Heart right ventricle (tissue), 16 donors: ENCODE measurements around the gene TECPR1. TPM values are rescaled to one million over a fixed set of nuclear protein-coding genes. Genes with fewer than 3 reads are reported as not detected.

Experiments
- ATAC-seq, 8 donors: fragments of 200-7000 bp; cut with Tn5 transposase; one replicate each; pipeline ENCODE4 v1.9.1; 2020; ENCODE audit warnings: mild to moderate bottlenecking in 8 of 8, moderate library complexity in 8 of 8, moderate number of reproducible peaks in 1 of 8
- DNase-seq, 2 donors: peaks; one replicate each; pipeline ENCODE4 v3.0.0-alpha.2; 2020
- H3K27ac ChIP-seq, 10 donors: fragments of 200-600 bp; sonication (generic) in 2 of 10; one replicate each; pipeline versions ENCODE4 v1.5.0 to v1.8.0; 2020 to 2022; ENCODE audit warnings: mild to moderate bottlenecking in 3 of 10
- H3K27me3 ChIP-seq, 7 donors: fragments of 200-600 bp; one replicate each; pipeline ENCODE4 v1.8.0; 2021 to 2022; ENCODE audit warnings: mild to moderate bottlenecking in 2 of 7
- H3K36me3 ChIP-seq, 9 donors: fragments of 200-600 bp; sonication (generic) in 1 of 9; one replicate each; pipeline versions ENCODE4 v1.5.0 to v1.8.0; 2020 to 2022; ENCODE audit warnings: mild to moderate bottlenecking in 2 of 9
- H3K4me1 ChIP-seq, 9 donors: fragments of 200-600 bp; sonication (generic) in 1 of 9; one replicate each; pipeline versions ENCODE4 v1.5.0 to v1.8.0; 2020 to 2022; ENCODE audit warnings: mild to moderate bottlenecking in 4 of 9
- H3K4me3 ChIP-seq, 10 donors: fragments of 200-600 bp; sonication (generic) in 2 of 10; one replicate each; pipeline versions ENCODE4 v1.5.0 to v1.8.0; 2020 to 2022; ENCODE audit warnings: mild to moderate bottlenecking in 7 of 10, moderate library complexity in 2 of 10
- H3K9me3 ChIP-seq, 11 donors: fragments of 200-600 bp in 10 of 11; sonication (generic) in 2 of 11; one replicate each; pipeline versions ENCODE4 v1.5.0 to v1.8.0; 2013 to 2022; ENCODE audit warnings: mild to moderate bottlenecking in 2 of 11, control low read depth in 1 of 11, moderate library complexity in 1 of 11
- CTCF ChIP-seq, 9 donors: fragments of 200-600 bp; sonication (generic) in 2 of 9; IDR thresholded peaks; one replicate each; pipeline versions ENCODE4 v1.5.0 to v1.8.0; 2021 to 2022; ENCODE audit warnings: antibody characterized with exemption in 9 of 9, mild to moderate bottlenecking in 5 of 9, moderate library complexity in 1 of 9
- WGBS, 2 donors: extraction: QIAGEN DNeasy Blood & Tissue Kit; methylation state at CpG; one replicate each; pipeline ENCODE4 v1.1.7; 2013; ENCODE audit warnings: inconsistent platforms in 1 of 2; 5-methylcytosine and 5-hydroxymethylcytosine counted together
- intact Hi-C, 10 donors: fragments of 100-400 bp; cut with DNase I; formaldehyde crosslinking; loops; one replicate each; pipeline versions ENCODE4 v1.11.1 to v1.14.2; 2022
- polyA plus RNA-seq, 2 donors: library from polyadenylated mRNA; stranded (reverse); fragments of 200-250 nt; gene quantifications; one replicate each; pipeline ENCODE4 v1.2.3, GENCODE V29; 2013
- total RNA-seq, 10 donors: library from RNA; stranded (reverse); fragmentation: NEBNext Ultra II Directional in 3 of 10; extraction: Animal tissue kit (Norgen Biotek cat#: 25700) in 3 of 10; gene quantifications; one replicate each; pipeline versions ENCODE4 v1.2.1 to v1.2.4, GENCODE V29; 2021 to 2023
- donor health status: Arrhythmogenic right ventricular cardiomyopathy.
- donor health status: ischemic (EF 13 %, LVEDD 7.1; RV severe dilation, severe dysfunction).
- donor health status: healthy with polysubstance abuse.
- donor health status: DM: no; HTN: yes; CAD: no.
- donor health status: DM: no; HTN: no; CAD: no.
- donor health status: ischemic (EF 25% LVEDD 6.9; RV normal size, moderate dysfunction).
- donor health status: ischemic (EF 25% LVEDD 5.7; RV mildly dilated, moderate dysfunction).
- donor health status: healthy.
- donor health status: DM: yes; HTN: yes; CAD: no.
- donor health status: Ischemic cardiomyopathy.
- donor health status: ischemic (EF 35%, LVEDD 5.7; RV mildly dilated, moderate dysfunction).
- donor health status: nonischemic (EF 11% LVEDD 7.7; RV severe dilation, severe dysfunction).
- donor health status: DM: yes; HTN: yes; CAD: no.
- donor health status: PGD.
- donor health status: ischemic (EF 29% LVEDD 5.4; RV normal size, mild dysfunction).
- donor health status: nonischemic (EF 23%, LVEDD 6.1; RV moderate dilation, normal function).

Gene TECPR1
- total and polyA plus RNA-seq, 12 donors = 12.8 to 23.8 (median 15.4) TPM

GRCh38 chr7:98236355-98237185 is 15.5 kb downstream of the TECPR1 start:
- Histone ChIP-seq H3K36me3 (peaks cover 0 to 99% (median 19%) of the 10 kb centered on the region in 9 donors), H3K4me1 (no peaks in the 10 kb centered on the region), H3K27me3 (no peaks in the 10 kb centered on the region), H3K9me3 (no peaks in the 10 kb centered on the region), H3K27ac (no peak overlapping the region), H3K4me3 (no peak overlapping the region)
- no peak for TF ChIP-seq CTCF (IDR thresholded peaks at IDR 0.05)
- WGBS, 2 donors = 92 to 94% methylated on average over 25 of the region's 25 CpGs
- no peak for DNase-seq
- no peak for ATAC-seq
- intact Hi-C loops = loop anchor here in 1 of 10 donors (10.0 kb wide), 1 partner anchor 212 kb away; no protein-coding TSS in a partner anchor

- 92 to 95% methylated on average over 11 of the region's 11 CpGs for WGBS, 2 donors
- no peaks in the 10 kb centered on the region for H3K9me3 ChIP-seq
- no peak for DNase-seq
- no peak overlapping the region for H3K27ac ChIP-seq
- intact Hi-C loops = loop anchor here in 1 of 10 donors (10.0 kb wide), 1 partner anchor 211 kb away; no protein-coding TSS in a partner anchor
- H3K4me1 ChIP-seq = no peaks in the 10 kb centered on the region
- peaks cover 0 to 97% (median 19%) of the 10 kb centered on the region in 9 donors for H3K36me3 ChIP-seq
- TF ChIP-seq CTCF (IDR thresholded peaks at IDR 0.05) = no peak
- no peaks in the 10 kb centered on the region for H3K27me3 ChIP-seq
- H3K4me3 ChIP-seq = no peak overlapping the region
- no peak for ATAC-seq
Measured at GRCh38 chr7:98235901-98236300, 16.1 kb downstream of the TECPR1 start.

GRCh38 chr7:98234429-98235147 is 17.4 kb downstream of the TECPR1 start:
- H3K27me3 ChIP-seq = no peaks in the 10 kb centered on the region
- H3K27ac ChIP-seq = no peak overlapping the region
- intact Hi-C loops = loop anchor here in 1 of 10 donors (10.0 kb wide), 1 partner anchor 210 kb away; no protein-coding TSS in a partner anchor
- peaks cover 0 to 94% (median 23%) of the 10 kb centered on the region in 9 donors for H3K36me3 ChIP-seq
- DNase-seq (no peak), ATAC-seq (no peak)
- H3K9me3 ChIP-seq = no peaks in the 10 kb centered on the region
- TF ChIP-seq CTCF (IDR thresholded peaks at IDR 0.05) = no peak
- H3K4me1 ChIP-seq = no peaks in the 10 kb centered on the region
- 96 to 98% methylated on average over 10 of the region's 10 CpGs for WGBS, 2 donors
- no peak overlapping the region for H3K4me3 ChIP-seq
